Panc1 (cell line): ENCODE measurements around the gene USP4.

Source experiments
- CTCF ChIP-seq: fragments of 450-650 bp; IDR thresholded peaks from 2 replicates; pipeline ENCODE4 v1.5.1; 2017; ENCODE audit warnings: mild to moderate bottlenecking
- POLR2AphosphoS5 ChIP-seq: IDR thresholded peaks from 2 replicates; pipeline ENCODE4 v1.6.1; 2012; ENCODE audit warnings: mild to moderate bottlenecking, low read depth, low read length, moderate library complexity
- REST ChIP-seq, 2 experiments: IDR thresholded peaks; 2 replicates each; pipeline ENCODE4 v1.6.1; 2011 to 2012; ENCODE audit warnings: low read depth in 2 of 2, control low read depth in 1 of 2, low read length in 1 of 2, mild to moderate bottlenecking in 1 of 2, moderate library complexity in 1 of 2; ENCODE audit not compliant: insufficient read depth in 1 of 2
- SIN3A ChIP-seq: IDR thresholded peaks from 2 replicates; pipeline ENCODE4 v1.6.1; 2012; ENCODE audit warnings: low read depth, mild to moderate bottlenecking, low read length, moderate library complexity, borderline replicate concordance; ENCODE audit not compliant: insufficient read depth

GRCh38 chr3:49383387-49383786, 43.5 kb upstream of the USP4 start:
- no peak for TF ChIP-seq CTCF
- no peak for TF ChIP-seq POLR2AphosphoS5
- no peak for TF ChIP-seq SIN3A
- no peak for TF ChIP-seq REST (IDR thresholded peaks at IDR 0.05; ENCODE audit: insufficient read depth in 1 of 2, low read depth in 2 of 2, low read length in 1 of 2)
